ENCODE measurements around the gene NHSL2. TPM values are rescaled to one million over a fixed set of nuclear protein-coding genes. Genes with fewer than 3 reads are reported as not detected.

Gene NHSL2
- total and polyA plus RNA-seq, 2 experiments from 2014 or later = 4.7 to 9.5 TPM

DNA sequence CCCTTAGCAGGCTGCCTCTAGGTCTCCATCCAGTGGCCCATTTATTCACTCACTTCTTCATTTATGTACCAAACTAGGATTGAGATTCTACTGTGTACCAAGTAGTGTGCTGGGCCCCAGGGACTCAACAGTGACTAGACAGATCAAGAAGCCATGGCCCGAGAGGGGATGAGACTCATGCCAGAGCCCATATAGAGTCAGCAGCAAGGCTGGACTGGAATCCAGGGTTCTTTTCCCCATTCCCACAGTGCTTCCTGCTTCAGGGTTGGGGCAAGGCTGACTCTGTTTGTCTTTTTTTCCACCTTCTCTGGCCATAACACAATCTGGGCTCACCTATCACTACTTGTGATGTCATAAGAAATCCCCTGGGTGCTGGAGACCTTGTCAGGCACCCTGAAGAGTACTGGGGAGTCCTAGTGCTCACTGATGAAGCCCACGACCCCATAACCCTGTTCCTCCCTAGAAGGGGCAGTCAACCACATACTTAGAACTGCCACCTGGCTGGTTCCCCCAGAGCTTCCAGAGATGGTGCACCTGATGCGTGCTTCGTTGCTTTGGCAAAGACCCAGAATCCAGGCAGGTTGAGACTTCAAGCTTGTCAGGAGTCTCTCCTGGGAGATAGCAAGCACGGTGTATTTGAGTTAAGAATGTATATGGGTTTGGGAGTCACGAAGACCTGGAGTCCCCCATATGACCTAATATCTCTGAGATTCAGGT, 214.8 kb downstream of the NHSL2 start (continued):
- TF ChIP-seq, protein P1, sequence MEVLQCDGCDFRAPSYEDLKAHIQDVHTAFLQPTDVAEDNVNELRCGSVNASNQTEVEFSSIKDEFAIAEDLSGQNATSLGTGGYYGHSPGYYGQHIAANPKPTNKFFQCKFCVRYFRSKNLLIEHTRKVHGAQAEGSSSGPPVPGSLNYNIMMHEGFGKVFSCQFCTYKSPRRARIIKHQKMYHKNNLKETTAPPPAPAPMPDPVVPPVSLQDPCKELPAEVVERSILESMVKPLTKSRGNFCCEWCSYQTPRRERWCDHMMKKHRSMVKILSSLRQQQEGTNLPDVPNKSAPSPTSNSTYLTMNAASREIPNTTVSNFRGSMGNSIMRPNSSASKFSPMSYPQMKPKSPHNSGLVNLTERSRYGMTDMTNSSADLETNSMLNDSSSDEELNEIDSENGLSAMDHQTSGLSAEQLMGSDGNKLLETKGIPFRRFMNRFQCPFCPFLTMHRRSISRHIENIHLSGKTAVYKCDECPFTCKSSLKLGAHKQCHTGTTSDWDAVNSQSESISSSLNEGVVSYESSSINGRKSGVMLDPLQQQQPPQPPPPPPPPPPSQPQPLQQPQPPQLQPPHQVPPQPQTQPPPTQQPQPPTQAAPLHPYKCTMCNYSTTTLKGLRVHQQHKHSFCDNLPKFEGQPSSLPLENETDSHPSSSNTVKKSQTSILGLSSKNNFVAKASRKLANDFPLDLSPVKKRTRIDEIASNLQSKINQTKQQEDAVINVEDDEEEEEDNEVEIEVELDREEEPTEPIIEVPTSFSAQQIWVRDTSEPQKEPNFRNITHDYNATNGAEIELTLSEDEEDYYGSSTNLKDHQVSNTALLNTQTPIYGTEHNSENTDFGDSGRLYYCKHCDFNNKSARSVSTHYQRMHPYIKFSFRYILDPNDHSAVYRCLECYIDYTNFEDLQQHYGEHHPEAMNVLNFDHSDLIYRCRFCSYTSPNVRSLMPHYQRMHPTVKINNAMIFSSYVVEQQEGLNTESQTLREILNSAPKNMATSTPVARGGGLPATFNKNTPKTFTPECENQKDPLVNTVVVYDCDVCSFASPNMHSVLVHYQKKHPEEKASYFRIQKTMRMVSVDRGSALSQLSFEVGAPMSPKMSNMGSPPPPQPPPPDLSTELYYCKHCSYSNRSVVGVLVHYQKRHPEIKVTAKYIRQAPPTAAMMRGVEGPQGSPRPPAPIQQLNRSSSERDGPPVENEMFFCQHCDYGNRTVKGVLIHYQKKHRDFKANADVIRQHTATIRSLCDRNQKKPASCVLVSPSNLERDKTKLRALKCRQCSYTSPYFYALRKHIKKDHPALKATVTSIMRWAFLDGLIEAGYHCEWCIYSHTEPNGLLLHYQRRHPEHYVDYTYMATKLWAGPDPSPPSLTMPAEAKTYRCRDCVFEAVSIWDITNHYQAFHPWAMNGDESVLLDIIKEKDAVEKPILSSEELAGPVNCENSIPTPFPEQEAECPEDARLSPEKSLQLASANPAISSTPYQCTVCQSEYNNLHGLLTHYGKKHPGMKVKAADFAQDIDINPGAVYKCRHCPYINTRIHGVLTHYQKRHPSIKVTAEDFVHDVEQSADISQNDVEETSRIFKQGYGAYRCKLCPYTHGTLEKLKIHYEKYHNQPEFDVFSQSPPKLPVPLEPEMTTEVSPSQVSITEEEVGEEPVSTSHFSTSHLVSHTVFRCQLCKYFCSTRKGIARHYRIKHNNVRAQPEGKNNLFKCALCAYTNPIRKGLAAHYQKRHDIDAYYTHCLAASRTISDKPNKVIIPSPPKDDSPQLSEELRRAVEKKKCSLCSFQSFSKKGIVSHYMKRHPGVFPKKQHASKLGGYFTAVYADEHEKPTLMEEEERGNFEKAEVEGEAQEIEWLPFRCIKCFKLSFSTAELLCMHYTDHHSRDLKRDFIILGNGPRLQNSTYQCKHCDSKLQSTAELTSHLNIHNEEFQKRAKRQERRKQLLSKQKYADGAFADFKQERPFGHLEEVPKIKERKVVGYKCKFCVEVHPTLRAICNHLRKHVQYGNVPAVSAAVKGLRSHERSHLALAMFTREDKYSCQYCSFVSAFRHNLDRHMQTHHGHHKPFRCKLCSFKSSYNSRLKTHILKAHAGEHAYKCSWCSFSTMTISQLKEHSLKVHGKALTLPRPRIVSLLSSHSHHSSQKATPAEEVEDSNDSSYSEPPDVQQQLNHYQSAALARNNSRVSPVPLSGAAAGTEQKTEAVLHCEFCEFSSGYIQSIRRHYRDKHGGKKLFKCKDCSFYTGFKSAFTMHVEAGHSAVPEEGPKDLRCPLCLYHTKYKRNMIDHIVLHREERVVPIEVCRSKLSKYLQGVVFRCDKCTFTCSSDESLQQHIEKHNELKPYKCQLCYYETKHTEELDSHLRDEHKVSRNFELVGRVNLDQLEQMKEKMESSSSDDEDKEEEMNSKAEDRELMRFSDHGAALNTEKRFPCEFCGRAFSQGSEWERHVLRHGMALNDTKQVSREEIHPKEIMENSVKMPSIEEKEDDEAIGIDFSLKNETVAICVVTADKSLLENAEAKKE (CRISPR knock-in tag; IDR thresholded peaks at IDR 0.05) = no peak

DNA sequence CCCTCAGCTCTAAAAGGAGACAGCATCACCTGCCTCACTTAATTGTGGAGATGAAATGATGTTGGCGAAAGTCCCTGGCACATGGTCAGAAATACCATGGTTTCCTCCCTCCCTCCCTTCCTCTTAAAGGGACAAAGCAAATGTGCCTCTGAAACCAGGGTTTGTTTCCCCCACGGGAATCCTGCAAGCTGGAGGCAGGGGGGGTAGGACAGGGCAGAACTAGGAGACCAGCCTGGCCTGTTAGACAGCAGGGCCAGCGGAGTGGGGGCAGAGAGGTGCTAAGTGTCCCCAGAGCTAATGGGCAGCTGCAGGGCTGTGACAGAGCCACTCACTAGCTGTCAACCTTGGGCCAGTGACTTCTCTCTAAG, 215.4 kb downstream of the NHSL2 start:
- Histone ChIP-seq H3K4me3 (no peak overlapping the region), H3K27me3 (ENCODE audit: insufficient read depth) (peaks cover 26% of the 10 kb centered on the region), H3F3A (replicated peaks; ENCODE audit: low read depth) (no peaks in the 10 kb centered on the region), H3K4me2 (no peak overlapping the region), H2AFZ (no peak overlapping the region), H3K4me1 (ENCODE audit: insufficient read depth) (peaks cover 9% of the 10 kb centered on the region), H3K36me3 (ENCODE audit: insufficient read depth) (no peaks in the 10 kb centered on the region), H4K20me1 (replicated peaks; ENCODE audit: insufficient read depth) (no peaks in the 10 kb centered on the region), H3K27ac (ENCODE audit: low read depth) (no peak overlapping the region), H3K9me2 (ENCODE audit: insufficient read depth) (no peaks in the 10 kb centered on the region), H3K79me2 (replicated peaks; ENCODE audit: insufficient read depth) (no peaks in the 10 kb centered on the region)
- no peak for DNase-seq (ENCODE audit: low spot score)
- peaks cover 37% of the 10 kb centered on the region for H3K27me3 Mint-ChIP-seq (ENCODE audit: insufficient read depth, low read depth, poor library complexity)
- H3K4me1 Mint-ChIP-seq = peaks cover 52% of the 10 kb centered on the region
- H3K27ac Mint-ChIP-seq = no peak overlapping the region
- H3K9me3 Mint-ChIP-seq = peaks cover 17% of the 10 kb centered on the region
- ATAC-seq = no peak
- H3K36me3 Mint-ChIP-seq (ENCODE audit: low read depth) = peaks cover 23% of the 10 kb centered on the region
- no peak overlapping the region for H3K4me3 Mint-ChIP-seq
- TF ChIP-seq EZH2phosphoT487 (IDR thresholded peaks at IDR 0.05; ENCODE audit: unreplicated experiment) (no peak), ZNF114 (CRISPR knock-in tag; IDR thresholded peaks at IDR 0.05) (no peak), CREB1 (CRISPR knock-in tag; IDR thresholded peaks at IDR 0.05; ENCODE audit: low read depth) (no peak), ZNF331 (CRISPR knock-in tag; IDR thresholded peaks at IDR 0.05; ENCODE audit: low read depth) (no peak), POLR2AphosphoS5 (IDR thresholded peaks at IDR 0.05; ENCODE audit: low read depth) (no peak), STAT1 (IDR thresholded peaks at IDR 0.05; ENCODE audit: unreplicated experiment) (no peak), EZH2 (IDR thresholded peaks at IDR 0.05; ENCODE audit: low read depth, unreplicated experiment) (no peak)
- TF ChIP-seq, protein P2, sequence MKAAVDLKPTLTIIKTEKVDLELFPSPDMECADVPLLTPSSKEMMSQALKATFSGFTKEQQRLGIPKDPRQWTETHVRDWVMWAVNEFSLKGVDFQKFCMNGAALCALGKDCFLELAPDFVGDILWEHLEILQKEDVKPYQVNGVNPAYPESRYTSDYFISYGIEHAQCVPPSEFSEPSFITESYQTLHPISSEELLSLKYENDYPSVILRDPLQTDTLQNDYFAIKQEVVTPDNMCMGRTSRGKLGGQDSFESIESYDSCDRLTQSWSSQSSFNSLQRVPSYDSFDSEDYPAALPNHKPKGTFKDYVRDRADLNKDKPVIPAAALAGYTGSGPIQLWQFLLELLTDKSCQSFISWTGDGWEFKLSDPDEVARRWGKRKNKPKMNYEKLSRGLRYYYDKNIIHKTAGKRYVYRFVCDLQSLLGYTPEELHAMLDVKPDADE (IDR thresholded peaks at IDR 0.05) = no peak

Data from GM23338 (cell line).